ENCODE measurements around the gene ZNF750. TPM values are rescaled to one million over a fixed set of nuclear protein-coding genes. Genes with fewer than 3 reads are reported as not detected.
A peak's percentile ranks its signal among the peaks of the same experiment; 100 is the strongest.

The ZNF750 gene
- total and polyA plus RNA-seq, 8 donors, result 0.38 to 3.4 (median 0.68) TPM

DNA sequence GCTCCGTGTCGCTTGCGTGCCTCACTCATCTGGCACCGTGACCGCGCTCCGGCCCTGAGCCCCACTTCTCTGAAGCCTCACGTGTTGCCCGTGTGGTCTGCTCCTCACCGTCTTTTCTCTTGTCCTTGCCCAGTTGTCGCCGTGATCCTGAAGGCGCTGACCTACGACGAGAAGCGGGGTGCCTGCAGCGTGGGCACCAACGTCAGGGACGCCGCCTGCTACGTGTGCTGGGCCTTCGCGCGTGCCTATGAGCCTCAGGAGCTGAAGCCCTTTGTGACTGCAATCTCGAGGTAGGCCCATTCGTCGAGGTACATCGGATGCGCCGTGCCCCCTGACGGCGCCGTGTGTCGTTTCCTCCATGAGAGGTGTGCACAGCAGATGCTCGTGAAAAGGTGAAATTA, 30.3 kb upstream of the ZNF750 start:
- peaks cover 0 to 25% of the 10 kb centered on the region in 2 donors for H3K36me3 ChIP-seq
- H3K27me3 ChIP-seq, result no peaks in the 10 kb centered on the region
- DNase-seq (peak in 1 of 4 donors; percentile 51), ATAC-seq (no peak)
- H3K4me3 ChIP-seq, result no peak overlapping the region
- peaks cover 0 to 14% of the 10 kb centered on the region in 2 donors for H3K4me1 ChIP-seq
- H3K9me3 ChIP-seq, result no peaks in the 10 kb centered on the region
- no peak overlapping the region for H3K27ac ChIP-seq
- intact Hi-C loops (cut with DNase I), result no loop called here
- TF ChIP-seq, protein P1, sequence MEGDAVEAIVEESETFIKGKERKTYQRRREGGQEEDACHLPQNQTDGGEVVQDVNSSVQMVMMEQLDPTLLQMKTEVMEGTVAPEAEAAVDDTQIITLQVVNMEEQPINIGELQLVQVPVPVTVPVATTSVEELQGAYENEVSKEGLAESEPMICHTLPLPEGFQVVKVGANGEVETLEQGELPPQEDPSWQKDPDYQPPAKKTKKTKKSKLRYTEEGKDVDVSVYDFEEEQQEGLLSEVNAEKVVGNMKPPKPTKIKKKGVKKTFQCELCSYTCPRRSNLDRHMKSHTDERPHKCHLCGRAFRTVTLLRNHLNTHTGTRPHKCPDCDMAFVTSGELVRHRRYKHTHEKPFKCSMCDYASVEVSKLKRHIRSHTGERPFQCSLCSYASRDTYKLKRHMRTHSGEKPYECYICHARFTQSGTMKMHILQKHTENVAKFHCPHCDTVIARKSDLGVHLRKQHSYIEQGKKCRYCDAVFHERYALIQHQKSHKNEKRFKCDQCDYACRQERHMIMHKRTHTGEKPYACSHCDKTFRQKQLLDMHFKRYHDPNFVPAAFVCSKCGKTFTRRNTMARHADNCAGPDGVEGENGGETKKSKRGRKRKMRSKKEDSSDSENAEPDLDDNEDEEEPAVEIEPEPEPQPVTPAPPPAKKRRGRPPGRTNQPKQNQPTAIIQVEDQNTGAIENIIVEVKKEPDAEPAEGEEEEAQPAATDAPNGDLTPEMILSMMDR (IDR thresholded peaks at IDR 0.05), result no peak

DNA sequence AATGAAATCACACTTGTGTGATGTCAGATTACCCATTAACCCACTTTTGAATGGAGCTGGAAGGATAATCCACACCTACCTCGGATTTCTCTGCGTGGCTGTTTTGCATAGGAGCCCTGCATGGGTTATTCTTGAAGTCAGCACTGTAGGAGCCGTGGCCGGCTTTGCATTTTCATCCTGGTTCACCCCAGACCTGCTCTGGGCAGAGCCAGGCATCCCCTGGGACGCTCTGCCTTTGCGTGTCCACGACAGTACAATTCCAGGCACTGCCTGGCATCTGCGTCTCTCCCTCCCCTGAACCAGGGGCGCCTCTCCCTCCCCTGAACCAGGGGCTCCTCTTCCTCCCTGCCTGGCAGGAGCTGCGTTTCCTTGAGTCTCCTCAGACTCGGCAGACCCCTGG, 29.7 kb upstream of the ZNF750 start:
- no peaks in the 10 kb centered on the region for H3K27me3 ChIP-seq
- no peaks in the 10 kb centered on the region for H3K9me3 ChIP-seq
- peaks cover 0 to 13% of the 10 kb centered on the region in 2 donors for H3K4me1 ChIP-seq
- H3K27ac ChIP-seq, result no peak overlapping the region
- intact Hi-C loops (cut with DNase I), result no loop called here
- DNase-seq, result peak in 1 of 4 donors; percentile 37
- TF ChIP-seq, protein P1 (IDR thresholded peaks at IDR 0.05), result no peak
- ATAC-seq, result no peak
- H3K36me3 ChIP-seq, result peaks cover 0 to 25% of the 10 kb centered on the region in 2 donors
- no peak overlapping the region for H3K4me3 ChIP-seq

DNA sequence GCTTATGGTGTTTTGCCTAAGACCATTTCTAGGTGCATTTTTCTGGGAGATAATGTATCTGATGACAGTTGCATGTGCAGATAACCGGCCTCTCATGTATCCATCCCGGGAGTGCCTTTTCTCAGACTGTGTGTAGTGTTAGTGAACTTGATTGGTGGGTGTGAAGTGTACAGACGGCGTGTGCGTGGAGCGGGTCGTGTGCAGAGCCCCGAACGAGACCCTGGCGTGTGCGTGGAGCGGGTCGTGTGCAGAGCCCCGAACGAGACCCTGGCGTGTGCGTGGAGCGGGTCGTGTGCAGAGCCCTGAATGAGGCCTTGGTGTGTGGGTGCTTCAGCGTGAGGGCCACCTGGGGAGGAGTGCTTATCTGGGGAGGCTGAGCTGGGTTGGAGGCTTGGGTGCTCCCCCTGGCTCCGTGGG, 28.9 kb upstream of the ZNF750 start:
- TF ChIP-seq, protein P1 (IDR thresholded peaks at IDR 0.05), result no peak
- peaks cover 0 to 16% of the 10 kb centered on the region in 2 donors for H3K4me1 ChIP-seq
- ATAC-seq, result no peak
- H3K27me3 ChIP-seq, result no peaks in the 10 kb centered on the region
- DNase-seq, result peak in 1 of 4 donors; percentile 38
- peaks cover 0 to 25% of the 10 kb centered on the region in 2 donors for H3K36me3 ChIP-seq
- no peak overlapping the region for H3K4me3 ChIP-seq
- H3K9me3 ChIP-seq, result no peaks in the 10 kb centered on the region
- H3K27ac ChIP-seq, result no peak overlapping the region
- intact Hi-C loops (cut with DNase I), result no loop called here

DNA sequence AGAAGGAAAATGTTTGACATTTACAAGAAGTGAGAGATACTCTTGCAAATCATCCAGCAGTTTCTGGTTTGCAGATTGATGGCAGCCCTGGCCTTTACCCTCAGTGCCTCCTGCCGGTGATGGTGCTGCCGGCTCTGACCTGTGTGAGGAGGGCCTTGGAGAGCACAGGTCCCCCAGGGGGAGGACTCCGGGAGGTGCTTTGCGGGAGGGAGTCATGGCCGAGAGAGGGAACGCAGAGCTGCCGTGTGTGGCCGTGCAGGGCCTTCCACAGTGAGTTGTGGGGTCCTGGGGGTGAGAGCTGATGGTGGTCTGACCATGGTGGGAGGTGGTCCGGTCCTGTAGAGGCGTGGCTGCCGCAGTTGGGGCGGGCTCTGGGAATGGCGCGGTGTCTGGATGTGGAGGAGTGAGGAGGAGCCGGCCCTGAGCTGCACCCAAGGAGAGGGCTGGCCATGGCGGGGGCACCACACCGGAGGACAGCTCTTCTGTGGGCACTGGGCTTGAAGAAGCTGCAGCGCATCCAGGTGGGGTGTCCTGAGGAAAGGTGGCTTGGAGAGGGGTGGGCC, 28.0 kb upstream of the ZNF750 start:
- ATAC-seq (no peak), DNase-seq (peak in 1 of 4 donors; percentile 56)
- intact Hi-C loops (cut with DNase I), result no loop called here
- Histone ChIP-seq H3K27me3 (no peaks in the 10 kb centered on the region), H3K4me1 (peaks cover 0 to 17% of the 10 kb centered on the region in 2 donors), H3K4me3 (no peak overlapping the region), H3K27ac (no peak overlapping the region), H3K36me3 (peaks cover 0 to 28% of the 10 kb centered on the region in 2 donors), H3K9me3 (no peaks in the 10 kb centered on the region)
- TF ChIP-seq, protein P1 (IDR thresholded peaks at IDR 0.05), result no peak

DNA sequence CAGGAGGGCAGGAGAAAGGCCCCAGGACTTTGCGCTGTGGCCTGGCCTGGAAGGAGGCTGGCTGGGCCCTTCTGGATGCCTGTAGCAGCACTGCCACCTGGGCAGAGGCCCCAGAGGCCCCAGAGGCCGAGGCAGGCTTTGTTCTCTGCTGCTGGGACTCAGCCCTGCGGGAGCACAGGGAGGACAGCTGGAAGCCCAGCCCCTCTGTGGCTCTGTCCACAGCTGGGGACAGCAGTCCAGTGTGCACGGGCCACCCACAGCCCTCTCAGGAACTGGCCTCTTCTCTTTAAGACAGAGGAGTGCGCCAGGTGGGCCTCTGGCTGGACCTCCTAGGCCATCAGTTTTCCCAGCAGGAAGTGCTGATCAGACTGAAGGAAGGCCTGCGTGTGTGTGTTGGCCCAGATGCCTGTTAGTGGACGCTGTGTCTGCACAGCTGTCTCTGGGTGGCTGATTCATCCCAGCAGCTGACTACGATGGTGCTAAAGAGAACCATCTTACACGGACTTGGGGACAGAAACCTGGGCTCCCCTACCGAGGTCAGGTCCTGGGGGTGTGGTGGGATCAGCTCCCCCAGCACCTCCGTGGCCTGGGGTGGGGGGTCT, 26.9 kb upstream of the ZNF750 start:
- H3K27ac ChIP-seq, result no peak overlapping the region

More for the DNA sequence above, 26.9 kb upstream of the ZNF750 start:
- Histone ChIP-seq H3K4me1 (peaks cover 0 to 17% of the 10 kb centered on the region in 2 donors), H3K4me3 (no peak overlapping the region), H3K36me3 (peaks cover 0 to 22% of the 10 kb centered on the region in 2 donors), H3K27me3 (no peaks in the 10 kb centered on the region), H3K9me3 (no peaks in the 10 kb centered on the region)
- ATAC-seq (peak; percentile 61), DNase-seq (peak in 2 of 4 donors; percentile 59 to 64)
- intact Hi-C loops (cut with DNase I), result no loop called here
- TF ChIP-seq, protein P1 (IDR thresholded peaks at IDR 0.05), result no peak

Measured in left lung (tissue), 10 donors.